H1 (cell line): ENCODE measurements around the gene FAM81A.

Experiments used
- CHD1 ChIP-seq: IDR thresholded peaks from 2 replicates; pipeline ENCODE4 v1.6.1; 2012; ENCODE audit warnings: low read depth, low read length, improper control_type of control experiment
- CHD2 ChIP-seq: IDR thresholded peaks from 2 replicates; pipeline ENCODE4 v1.6.1; 2012; ENCODE audit warnings: low read length, improper control_type of control experiment
- EP300 ChIP-seq, 2 experiments: IDR thresholded peaks; 1 replicate in 1 of 2; 2 replicates in 1 of 2; pipeline ENCODE4 v1.6.1; 2011 to 2012; ENCODE audit warnings: low read depth in 2 of 2, low read length in 2 of 2, mild to moderate bottlenecking in 2 of 2, borderline replicate concordance in 1 of 2, inconsistent platforms in 1 of 2, moderate library complexity in 1 of 2
- EZH2 ChIP-seq: fragments of 200-600 bp; sonication (generic); IDR thresholded peaks from 2 replicates; pipeline ENCODE4 v1.7.1; 2012; ENCODE audit warnings: low read depth, mild to moderate bottlenecking, moderate library complexity, low read length, inconsistent platforms; ENCODE audit not compliant: severe bottlenecking
- HDAC2 ChIP-seq, 2 experiments: fragments of 300-600 bp in 1 of 2; sonication (generic) in 1 of 2; IDR thresholded peaks; 2 replicates each; pipeline ENCODE4 v1.6.1; 2011 to 2012; ENCODE audit warnings: low read depth in 2 of 2, low read length in 2 of 2, mild to moderate bottlenecking in 2 of 2, moderate library complexity in 2 of 2, borderline replicate concordance in 1 of 2, inconsistent platforms in 1 of 2
- POLR2A ChIP-seq, 2 experiments: IDR thresholded peaks; 1 replicate in 1 of 2; 2 replicates in 1 of 2; pipeline ENCODE4 v1.6.1; 2011; ENCODE audit warnings: low read depth in 2 of 2, low read length in 2 of 2, mild to moderate bottlenecking in 2 of 2; ENCODE audit errors: control extremely low read depth in 1 of 2
- TAF1 ChIP-seq: IDR thresholded peaks from 2 replicates; pipeline ENCODE4 v1.6.1; 2011; ENCODE audit warnings: mild to moderate bottlenecking, low read depth, low read length
- TF ChIP-seq, protein P1 (sequence below), 3 experiments: IDR thresholded peaks; 1 replicate in 2 of 3; 2 replicates in 1 of 3; pipeline versions ENCODE4 v1.5.1 to v1.6.1; 2011; ENCODE audit warnings: low read length in 3 of 3, mild to moderate bottlenecking in 3 of 3, inconsistent platforms in 2 of 3, low read depth in 1 of 3, moderate library complexity in 1 of 3; ENCODE audit not compliant: insufficient read depth in 1 of 3; ENCODE audit errors: control extremely low read depth in 1 of 3
- TF ChIP-seq, protein P2 (sequence below): IDR thresholded peaks from 2 replicates; pipeline ENCODE4 v1.6.1; 2011; ENCODE audit warnings: low read depth, mild to moderate bottlenecking, low read length; ENCODE audit not compliant: insufficient read depth
- TF ChIP-seq, protein P3 (sequence below): IDR thresholded peaks from 2 replicates; pipeline ENCODE4 v1.6.1; 2012; ENCODE audit warnings: inconsistent platforms

DNA sequence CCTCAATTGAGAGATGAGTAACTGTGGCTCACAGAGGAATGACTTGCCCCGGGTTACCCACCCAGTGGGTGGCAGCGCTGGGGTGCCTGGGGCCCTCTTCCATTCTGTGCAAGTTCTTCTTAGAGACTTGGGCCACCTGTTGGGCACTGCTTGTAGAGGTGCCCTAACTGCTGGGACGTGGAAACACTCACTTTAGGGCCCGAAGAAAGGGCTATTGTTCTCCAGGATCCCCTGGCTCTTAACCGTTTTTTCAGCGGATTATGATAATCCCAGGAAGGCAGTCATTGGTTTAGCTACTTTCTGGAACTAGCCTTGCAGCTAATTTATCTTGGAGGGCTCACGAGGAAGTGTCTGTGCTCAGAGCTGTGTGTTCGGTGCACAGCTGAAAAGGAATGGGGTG, 107.6 kb downstream of the FAM81A start:
- no peak for TF ChIP-seq EZH2
- TF ChIP-seq TAF1 = no peak
- TF ChIP-seq, protein P1, sequence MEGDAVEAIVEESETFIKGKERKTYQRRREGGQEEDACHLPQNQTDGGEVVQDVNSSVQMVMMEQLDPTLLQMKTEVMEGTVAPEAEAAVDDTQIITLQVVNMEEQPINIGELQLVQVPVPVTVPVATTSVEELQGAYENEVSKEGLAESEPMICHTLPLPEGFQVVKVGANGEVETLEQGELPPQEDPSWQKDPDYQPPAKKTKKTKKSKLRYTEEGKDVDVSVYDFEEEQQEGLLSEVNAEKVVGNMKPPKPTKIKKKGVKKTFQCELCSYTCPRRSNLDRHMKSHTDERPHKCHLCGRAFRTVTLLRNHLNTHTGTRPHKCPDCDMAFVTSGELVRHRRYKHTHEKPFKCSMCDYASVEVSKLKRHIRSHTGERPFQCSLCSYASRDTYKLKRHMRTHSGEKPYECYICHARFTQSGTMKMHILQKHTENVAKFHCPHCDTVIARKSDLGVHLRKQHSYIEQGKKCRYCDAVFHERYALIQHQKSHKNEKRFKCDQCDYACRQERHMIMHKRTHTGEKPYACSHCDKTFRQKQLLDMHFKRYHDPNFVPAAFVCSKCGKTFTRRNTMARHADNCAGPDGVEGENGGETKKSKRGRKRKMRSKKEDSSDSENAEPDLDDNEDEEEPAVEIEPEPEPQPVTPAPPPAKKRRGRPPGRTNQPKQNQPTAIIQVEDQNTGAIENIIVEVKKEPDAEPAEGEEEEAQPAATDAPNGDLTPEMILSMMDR (IDR thresholded peaks at IDR 0.05; ENCODE audit: control extremely low read depth in 1 of 3, insufficient read depth in 1 of 3, low read depth in 1 of 3, low read length in 3 of 3) = no peak
- no peak for TF ChIP-seq HDAC2 (IDR thresholded peaks at IDR 0.05; ENCODE audit: borderline replicate concordance in 1 of 2, low read depth in 2 of 2, low read length in 2 of 2)
- TF ChIP-seq, protein P2, sequence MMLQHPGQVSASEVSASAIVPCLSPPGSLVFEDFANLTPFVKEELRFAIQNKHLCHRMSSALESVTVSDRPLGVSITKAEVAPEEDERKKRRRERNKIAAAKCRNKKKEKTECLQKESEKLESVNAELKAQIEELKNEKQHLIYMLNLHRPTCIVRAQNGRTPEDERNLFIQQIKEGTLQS = no peak
- no peak for TF ChIP-seq CHD2
- no peak for TF ChIP-seq EP300 (IDR thresholded peaks at IDR 0.05; ENCODE audit: borderline replicate concordance in 1 of 2, low read depth in 2 of 2, low read length in 2 of 2)
- TF ChIP-seq POLR2A (IDR thresholded peaks at IDR 0.05; ENCODE audit: control extremely low read depth in 1 of 2, low read depth in 2 of 2, low read length in 2 of 2) = no peak
- TF ChIP-seq, protein P3, sequence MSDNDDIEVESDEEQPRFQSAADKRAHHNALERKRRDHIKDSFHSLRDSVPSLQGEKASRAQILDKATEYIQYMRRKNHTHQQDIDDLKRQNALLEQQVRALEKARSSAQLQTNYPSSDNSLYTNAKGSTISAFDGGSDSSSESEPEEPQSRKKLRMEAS = no peak
- no peak for TF ChIP-seq CHD1
